ENCODE results near the gene MRPL40. TPM values are rescaled to one million over a fixed set of nuclear protein-coding genes. Genes with fewer than 3 reads are reported as not detected.

Gene MRPL40
- 41.4 and 50.4 TPM in 2 replicates for total RNA-seq

GRCh38 chr22:19432133-19432851 lies at the start of gene MRPL40:
Gene MRPL40, plus strand, starts transcription at chr22:19432545. Its CDS starts 10 bp downstream, at chr22:19432555.

GRCh38 chr22:19431649-19432132 lies 654 bp upstream of the MRPL40 start, which contains the start of gene HIRA:
Gene HIRA, minus strand, starts transcription at chr22:19431733. Its CDS starts 257 bp downstream, at chr22:19431476.

GRCh38 chr22:19447330-19448075 lies 15.2 kb downstream of the MRPL40 start, which contains the start of gene C22orf39:
Gene C22orf39, minus strand, starts transcription at chr22:19447711. Its CDS starts 23 bp downstream, at chr22:19447688.

GRCh38 chr22:19478901-19479354 lies 46.6 kb downstream of the MRPL40 start, which contains the start of gene UFD1:
Gene UFD1, minus strand, starts transcription at chr22:19479193. Its CDS starts 108 bp downstream, at chr22:19479085.

GRCh38 chr22:19479355-19480172 lies 47.2 kb downstream of the MRPL40 start, which contains the start of gene CDC45:
Gene CDC45, plus strand, starts transcription at chr22:19479920. Its CDS starts 49 bp downstream, at chr22:19479969.

Other genes starting within 250 kb of the MRPL40 start
- 4.5 and 4.9 TPM in 2 replicates for gene CLTCL1, start 140.8 kb upstream of the MRPL40 start, total RNA-seq
- gene HIRA, start 812 bp upstream of the MRPL40 start, total RNA-seq, result 16.8 and 18.4 TPM in 2 replicates
- gene C22orf39, start 15.2 kb downstream of the MRPL40 start, total RNA-seq, result 36.0 and 40.0 TPM in 2 replicates
- 44.4 and 54.3 TPM in 2 replicates for gene UFD1, start 46.6 kb downstream of the MRPL40 start, total RNA-seq
- gene CDC45, start 47.4 kb downstream of the MRPL40 start, total RNA-seq, result 45.9 and 47.9 TPM in 2 replicates
- 0.50 and 1.8 TPM in 2 replicates for gene CLDN5, start 91.9 kb downstream of the MRPL40 start, total RNA-seq